ENCODE results near the gene ZBTB7A.

The ZBTB7A gene

DNA sequence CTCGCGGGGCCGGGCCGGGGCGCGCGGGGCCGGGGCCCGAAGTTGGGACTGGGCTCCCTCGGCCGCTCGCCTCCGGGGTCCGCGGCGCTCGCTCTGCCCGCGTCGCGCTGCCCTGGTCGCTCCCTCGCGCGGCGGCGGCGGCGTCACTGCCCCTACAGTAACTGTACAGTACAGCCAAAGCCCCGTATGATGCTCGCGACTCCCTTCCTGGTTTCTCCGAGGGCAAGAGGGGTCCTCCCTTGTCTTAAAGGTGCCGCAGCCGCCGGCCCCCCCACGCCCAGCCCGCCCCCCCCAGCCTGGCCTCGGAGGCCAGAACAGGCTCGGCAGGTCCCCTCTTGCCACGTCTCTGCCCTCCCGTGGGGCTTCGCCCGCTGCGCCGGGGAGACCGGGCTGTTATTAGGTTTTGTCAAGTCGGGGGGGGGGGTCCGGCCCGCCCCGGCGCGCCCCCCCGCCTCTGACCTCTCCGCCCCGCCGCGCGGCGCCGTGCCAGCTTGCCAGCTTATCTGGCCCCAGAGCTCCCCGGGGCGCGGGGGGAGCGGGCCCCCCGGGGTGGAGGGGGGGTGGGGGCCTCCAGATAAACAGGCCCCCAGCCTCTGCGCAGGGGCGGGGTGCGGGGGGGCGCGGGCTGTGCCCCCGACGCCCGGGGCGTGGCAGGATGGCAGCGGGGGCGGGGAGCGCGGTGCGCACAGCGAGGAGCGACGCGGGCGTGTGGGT is at the start of gene ZBTB7A:
TSS of gene ZBTB7A (minus strand) at position 218 of the 714 bp plus-strand sequence. CDS start 11,667 bp downstream, outside the sequence.
- DNase-seq (ENCODE audit: low spot score) = peak; percentile 54

DNA sequence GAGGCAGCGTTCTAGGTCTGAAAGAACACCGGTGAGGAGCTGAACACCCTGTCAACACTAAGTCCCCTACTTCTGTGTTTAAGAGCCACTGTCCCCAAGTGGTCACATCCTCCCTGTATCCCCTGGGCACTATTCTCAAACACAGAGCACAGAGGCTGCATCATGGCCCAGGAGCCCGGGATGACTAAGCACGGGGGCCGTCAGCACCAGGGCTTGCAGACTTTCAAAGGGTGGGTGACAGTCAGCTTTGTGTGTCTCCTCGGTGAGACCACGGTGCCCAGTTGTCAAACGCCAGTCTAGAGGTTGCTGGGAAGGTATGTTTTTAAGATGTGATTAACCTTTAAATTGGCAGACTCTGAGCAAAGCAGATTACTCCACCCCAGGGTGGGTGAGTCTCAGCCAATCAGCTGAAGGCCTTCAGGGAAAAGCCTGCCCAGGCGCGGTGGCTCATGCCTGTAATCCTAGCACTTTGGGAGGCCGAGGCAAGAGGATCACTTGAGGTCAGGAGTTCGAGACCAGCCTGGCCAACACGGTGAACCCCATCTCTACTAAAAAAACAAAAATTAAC is 49.2 kb upstream of the ZBTB7A start:
- DNase-seq (ENCODE audit: low spot score) = no peak

DNA sequence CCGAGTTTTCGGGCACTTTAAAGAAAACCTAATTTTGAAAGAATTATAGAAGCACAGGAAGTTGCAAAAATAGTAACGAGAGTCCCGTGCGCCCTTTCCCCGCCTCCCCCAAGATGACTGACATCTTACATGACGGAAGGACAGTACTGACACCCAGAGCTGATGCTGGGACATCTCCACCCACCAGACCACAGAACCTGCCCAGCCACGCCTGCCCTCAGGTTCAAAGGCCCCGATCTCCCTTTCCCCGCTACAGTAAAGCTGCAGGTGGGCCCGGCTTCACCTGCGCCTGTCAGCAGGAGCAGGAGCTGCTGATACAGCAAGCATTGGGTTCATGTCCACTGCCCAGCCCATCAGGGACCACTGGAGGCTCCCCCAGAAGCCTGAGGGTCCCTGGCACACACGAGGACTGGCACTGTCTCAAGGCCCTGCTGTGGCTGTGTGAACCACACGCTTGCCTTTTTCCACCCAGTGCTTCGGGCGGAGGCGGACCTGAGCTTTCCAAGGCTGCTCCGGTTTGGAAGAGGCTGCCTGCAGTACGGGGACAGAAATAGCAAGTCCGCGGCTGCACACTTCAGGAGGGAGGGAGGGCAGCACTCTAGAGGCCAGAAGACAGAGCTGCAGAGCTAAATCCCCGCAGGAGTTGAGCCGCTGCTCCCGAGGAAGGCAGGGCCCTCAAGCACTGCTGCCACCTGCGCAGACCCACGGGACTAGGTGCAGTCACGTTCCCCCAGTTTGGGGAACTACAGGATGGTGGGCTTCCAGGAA is 48.5 kb upstream of the ZBTB7A start:
- no peak for DNase-seq (ENCODE audit: low spot score)

DNA sequence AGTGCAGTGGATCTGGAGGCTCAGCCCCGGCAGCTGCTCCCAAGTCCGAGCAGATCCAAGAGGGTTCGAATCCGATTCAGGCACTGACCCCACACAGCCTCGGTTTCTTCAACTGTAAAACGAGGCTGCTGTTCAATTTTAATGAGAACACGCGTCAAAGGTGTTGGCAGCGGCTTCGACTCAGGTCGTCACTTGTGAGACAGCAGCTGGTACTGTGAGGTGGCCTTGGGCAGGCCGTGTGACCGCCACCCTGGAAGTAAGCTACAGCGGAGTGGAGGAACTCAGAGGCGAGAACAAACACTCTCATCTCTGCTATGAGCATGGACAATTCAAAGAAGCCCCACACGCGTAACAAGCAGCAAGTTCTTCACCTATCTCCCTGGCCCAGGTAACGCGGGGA is 47.5 kb upstream of the ZBTB7A start:
- no peak for DNase-seq (ENCODE audit: low spot score)

DNA sequence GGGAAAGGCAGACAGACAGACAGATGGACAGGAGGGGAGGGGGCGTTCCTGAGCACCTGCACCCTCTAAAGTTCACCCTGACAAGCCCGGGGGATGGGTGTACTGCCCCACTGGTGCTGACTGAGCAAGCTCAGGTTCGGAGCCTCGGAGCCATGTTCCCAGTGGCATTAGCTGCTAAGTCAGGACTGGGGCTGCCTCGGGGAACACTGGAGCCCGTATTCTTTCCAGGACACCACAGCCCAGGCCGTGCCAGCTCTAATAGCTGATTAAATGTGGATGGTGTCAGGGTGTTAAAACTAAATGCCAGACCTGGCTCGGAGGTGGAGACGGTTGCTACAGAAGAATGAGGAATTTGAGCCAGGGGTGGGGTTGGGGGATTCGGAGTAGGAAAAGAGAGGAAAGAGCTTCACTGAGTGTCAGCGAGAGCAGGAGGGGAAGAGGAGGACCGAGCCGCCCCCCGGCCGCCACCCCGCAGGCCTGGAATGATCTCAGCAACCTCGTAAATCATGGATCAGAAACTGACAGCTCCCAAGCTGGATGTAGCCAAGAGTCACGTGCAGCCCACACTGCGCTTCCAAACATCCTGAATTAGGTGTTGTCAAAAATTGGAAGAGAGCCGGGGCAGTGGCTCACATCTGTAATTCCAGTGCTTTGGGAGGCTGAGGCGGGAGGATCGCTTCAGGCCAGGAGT is 46.8 kb upstream of the ZBTB7A start:
- DNase-seq (ENCODE audit: low spot score) = no peak

DNA sequence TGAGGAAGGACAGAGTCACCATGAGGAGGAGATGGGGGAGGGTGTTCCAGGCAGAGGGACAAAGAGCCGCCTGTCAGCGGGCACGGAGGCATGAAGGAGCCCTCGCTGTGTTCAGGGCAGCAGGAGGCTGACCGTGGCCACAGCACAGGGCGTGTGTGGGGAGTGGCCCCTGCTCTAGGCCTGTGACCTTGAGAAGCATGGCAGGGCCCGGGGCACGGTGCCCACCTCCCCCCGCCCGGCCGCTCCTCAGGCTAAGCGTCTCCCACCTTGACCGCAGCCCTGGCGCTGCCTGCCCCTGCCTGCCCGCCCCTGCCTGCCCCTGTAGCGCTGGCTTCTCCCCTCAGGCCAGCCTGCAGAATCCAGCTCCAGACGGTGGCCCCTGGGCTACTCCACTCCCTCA is 45.7 kb upstream of the ZBTB7A start:
- DNase-seq (ENCODE audit: low spot score) = no peak

DNA sequence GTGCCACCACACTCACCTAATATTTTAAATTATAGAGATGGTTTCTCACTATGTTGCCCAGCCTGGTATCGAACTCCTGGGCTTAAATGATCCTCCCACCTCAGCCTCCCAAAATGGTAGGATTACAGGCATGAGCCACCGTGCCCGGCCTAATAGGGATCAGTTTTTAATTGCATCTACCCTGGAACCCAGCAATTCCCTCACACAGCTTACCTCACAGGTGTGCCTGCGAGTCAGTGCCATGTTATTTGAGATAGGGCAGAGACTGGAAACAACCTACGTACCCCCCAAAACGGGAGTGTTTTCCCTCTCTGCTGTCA is 42.9 kb upstream of the ZBTB7A start:
- DNase-seq (ENCODE audit: low spot score) = no peak

DNA sequence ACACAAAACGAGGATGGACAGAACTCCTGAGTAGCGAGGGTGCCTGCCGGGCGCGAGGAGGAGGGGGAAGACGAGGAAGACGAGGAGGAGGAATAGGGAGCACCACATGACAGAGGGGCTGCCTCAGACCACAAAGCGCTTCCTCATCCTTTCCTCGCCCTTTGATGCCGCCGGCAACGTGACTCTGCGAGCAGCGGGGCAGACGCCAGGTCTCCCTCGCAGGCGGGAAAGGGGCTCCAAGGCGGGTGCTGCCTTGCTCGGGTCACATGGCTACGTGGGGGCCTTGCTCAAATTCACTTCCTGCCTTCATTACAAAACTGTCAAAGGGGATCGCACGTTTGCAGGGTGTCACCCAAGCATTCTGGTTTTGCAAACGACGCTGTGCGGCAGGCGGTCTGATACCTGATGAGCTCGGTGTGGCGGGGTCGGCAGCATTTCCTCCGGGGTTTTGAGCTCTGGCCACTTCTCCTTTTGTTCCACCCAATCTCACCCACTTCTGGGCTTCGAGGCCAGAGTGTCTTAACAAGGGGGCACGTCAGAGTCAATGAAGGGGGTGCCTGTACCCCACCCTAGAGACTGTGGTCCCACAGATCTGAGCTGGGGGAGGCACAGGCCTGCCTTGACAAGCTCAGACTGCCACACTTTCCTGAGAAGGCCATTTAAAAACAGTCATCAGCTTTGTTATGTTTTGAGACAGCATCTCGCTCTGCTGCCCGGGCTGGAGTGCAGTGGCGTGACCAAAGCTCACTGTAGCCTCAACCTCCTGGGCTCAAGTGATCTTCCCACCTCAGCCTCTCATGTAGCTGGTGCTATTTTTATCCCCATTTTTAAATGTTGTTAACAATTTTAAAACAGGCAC is 42.3 kb upstream of the ZBTB7A start:
- no peak for DNase-seq (ENCODE audit: low spot score)

DNA sequence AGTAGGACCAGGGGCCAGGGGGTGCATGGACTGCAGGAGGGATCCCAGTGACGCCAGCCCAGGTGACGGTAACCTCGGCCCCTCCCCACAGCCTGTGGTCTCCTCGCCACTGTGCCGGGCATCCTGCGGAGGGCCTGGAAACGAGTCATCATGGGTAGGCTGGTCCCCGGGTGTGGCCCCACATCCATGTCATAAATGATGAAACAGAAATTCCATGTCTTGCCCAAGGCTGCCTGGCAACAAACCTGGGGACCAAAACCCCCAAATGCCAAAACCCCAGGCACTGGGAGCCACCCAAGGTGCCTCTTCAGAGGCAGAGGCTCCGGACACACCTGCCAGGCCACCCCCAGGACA is 36.4 kb upstream of the ZBTB7A start:
- no peak for DNase-seq (ENCODE audit: low spot score)

DNA sequence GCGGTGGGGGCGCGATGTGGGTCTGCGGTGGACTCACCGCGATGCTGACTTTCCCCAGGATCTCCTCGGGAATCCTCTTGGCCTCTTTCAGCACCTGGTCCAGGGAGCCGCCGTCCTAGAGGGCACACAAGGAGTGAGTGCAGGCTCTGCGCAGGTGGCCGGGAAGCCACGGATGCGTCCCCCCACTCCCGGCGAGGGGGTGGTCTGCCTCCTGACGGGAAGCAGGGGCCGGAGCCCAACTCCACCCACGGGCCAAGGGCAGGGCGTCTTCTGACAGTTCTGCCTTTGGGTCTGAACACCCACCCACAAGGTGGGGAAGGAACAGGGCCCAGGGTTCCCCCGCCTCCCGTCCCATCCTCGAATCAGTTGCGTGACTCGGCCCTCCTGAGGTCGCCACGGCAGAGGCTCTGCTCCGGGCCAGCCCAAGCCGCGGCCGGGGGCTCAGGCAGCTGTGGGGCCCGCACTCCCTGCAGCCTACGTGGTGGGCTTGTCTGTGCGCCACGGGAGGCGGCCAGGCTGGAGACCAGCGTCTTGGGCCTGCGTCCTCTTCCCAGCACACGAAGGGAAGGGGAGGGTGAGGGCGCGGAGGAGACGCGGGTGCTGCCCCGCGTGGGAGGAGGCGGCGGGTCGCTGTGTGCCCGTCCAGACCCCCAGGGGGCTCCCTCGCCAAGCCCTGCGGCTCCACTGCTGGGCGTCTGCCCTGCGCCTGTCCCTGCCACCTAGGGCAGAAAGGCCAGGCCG is 35.8 kb upstream of the ZBTB7A start:
- DNase-seq (ENCODE audit: low spot score) = no peak

DNA sequence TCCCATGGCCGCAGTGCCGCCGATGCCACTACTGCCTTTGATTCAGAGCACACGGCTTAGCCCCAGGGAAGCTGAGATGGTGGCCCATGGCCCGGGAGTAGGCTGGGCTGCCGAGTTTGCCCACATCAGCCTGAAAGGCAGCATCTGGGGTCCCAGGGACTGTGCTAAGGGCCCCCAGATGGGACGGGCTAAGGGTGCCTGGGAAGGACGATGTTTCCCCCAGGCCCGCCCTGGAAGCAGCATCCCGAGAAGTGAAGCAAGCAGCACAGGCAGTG is 34.7 kb upstream of the ZBTB7A start:
- DNase-seq (ENCODE audit: low spot score) = no peak

DNA sequence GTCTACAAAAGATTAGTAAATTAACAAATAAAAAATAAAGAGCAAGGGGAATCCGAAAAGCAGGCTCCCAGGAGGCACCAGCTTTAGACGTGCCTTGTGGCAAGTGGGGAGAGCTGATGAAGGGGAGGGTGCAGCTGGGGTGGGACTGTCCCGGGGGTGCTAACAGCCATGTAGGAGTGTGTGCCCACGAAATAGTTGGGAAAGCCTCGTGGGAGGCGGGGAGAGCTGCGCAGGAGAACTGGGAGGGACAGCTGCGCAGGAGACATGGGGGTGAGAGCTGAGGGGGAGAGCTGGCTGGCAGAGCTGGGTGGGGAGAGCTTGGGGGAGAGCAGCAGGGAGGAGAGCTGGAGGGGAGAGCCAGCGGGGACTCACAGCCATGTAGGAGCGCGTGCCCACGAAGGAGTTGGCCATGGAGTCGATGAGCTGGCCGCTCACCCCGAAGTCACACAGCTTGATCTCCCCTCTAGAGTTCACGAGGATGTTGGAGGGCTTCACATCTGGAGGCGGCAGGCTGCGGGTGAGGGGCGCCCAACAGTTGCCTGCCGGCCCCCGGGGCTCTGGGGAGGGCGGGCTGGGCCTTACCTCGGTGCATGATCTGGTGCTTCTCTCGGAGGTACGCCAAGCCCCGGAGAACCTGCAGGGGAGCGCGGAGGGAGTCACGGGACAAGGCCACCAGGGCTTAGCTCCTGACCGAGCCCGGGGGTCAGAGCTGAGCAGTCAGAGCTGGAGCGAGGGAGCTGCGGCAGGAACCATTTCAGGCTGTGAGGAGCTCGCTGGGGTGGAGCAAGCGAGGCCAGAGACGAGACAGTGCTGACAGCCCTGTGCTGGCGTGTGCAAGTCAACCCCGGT is 34.2 kb upstream of the ZBTB7A start:
- DNase-seq (ENCODE audit: low spot score) = no peak

DNA sequence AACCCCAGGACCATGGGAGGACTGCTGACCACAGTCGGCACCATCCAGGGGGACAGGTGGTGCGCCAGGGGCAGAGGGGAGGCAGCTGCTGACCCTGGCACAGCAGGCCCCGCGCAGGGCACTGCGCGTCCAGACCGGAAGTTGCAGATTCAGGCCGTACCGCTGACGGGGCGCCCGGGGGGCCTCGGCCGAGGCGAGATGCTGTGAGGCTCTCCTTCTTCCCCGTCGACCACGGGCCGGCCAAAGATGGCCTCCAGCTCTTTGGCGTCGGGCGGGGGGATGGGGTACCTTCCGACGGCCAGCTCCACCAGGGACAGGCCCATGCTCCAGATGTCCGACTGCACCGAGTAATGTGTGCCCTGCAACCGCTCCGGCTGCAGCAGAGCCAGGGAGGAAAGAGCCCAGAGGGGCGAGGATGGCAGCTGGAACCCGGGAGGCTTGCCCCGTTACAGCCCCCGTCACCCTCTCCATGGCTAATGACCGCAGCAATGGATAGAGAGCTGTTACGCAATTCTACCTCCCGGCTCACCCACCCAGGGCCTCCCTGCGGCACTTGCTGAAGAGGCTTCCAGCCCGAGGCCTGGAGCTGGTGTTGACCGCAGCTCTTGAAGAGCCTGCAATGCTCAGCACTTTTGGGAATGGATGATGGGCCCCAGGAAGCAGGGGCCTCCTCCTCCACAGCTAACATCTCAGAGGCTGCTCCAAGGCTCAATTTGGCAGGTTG is 32.5 kb upstream of the ZBTB7A start:
- DNase-seq (ENCODE audit: low spot score) = no peak

DNA sequence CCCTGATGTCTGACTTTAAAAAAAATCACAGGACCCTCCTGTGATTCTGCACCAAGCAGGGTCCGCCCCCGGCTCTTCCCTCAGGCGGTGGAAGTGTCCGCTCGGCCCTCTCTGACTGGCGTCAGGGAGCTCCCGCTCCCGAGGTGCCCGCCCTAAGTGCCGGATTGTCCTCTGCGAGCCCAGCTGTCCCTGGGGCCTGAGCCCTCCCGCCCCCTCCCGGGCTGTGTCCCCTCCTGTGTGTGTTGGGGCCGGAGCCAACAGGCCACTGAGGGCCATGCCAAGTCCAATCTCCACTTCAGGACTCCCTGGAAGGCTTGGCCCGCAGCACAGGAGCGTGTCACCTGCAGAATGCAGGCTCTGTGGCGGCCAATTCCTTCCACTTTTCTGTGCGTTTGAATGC is 31.8 kb upstream of the ZBTB7A start:
- no peak for DNase-seq (ENCODE audit: low spot score)

DNA sequence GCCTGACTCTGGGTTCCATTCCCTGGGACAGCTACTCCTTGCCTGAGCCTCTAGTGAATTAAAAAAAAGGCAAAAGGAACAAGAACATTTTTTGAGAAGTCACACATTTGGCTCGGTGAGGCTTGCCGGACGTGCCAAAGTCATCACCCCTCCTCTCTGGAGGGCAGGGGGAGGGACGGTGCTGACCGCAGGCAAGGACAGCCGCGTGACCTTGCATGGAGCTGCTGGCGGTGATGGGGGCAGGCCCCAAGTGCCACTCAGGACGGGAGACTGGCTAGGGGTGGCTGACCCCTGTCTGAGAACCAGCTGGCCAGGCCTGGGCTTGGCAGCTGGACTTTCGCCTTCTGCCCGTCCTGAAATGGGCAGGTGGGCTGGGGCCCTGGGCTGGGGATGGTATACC is 30.8 kb upstream of the ZBTB7A start:
- DNase-seq (ENCODE audit: low spot score) = no peak

DNA sequence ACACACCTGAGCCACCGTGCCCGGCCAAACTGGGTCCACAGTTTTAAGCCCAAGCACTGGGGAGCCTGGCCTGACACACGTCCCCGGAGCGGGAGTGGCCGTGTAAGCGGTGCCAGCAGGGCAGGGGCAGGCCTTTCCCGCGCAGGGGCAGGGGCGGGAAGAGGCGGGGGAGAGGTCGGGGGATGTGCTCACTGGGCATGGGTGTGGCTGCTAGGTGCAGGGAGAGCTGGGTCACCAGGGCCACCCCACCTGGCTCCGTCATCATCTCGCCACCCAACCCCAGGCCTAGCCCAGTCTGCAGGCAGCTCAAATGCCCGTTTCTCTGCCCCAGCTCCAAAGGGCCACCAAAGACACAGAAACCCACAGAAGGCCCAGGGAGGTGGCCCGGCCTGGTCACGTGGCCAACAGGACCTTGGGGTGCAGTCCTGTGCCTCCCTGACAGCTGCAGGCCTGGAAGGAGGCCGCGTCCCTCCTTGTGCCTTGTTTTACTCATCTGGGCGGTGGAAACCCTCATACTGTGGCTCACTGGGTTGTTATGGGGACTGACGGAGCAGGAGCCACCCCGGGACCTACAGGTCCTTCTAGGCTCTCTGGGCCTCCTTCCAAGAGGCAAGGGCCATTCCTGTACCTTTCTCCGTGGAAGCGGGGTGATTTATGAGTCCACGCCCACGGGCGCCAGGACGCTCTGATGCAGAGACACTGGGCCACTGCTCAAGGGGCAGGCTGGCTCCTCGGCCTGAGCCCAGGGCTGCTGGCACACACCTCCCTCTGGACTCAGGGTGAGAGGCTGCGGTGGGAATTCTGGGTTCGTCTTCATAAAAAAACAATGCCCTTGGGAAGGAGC is 29.6 kb upstream of the ZBTB7A start:
- no peak for DNase-seq (ENCODE audit: low spot score)

DNA sequence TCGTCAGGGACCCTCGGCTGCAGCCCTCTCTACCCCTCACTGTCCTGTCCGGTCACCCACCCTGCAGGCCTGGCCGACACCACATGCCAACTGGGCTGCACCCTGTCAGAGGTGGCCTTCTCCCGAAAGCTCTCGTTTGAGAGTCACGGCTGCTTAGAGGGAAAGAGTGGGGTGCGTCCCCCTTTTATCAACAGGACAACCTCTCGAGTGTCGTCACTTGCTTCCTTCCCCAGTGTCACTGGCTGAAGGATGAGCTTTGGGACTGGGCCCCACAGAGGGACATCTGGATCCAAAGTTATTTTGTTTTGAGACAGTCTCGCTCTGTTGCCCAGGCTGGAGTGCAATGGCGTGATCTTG is 28.8 kb upstream of the ZBTB7A start:
- DNase-seq (ENCODE audit: low spot score) = no peak

DNA sequence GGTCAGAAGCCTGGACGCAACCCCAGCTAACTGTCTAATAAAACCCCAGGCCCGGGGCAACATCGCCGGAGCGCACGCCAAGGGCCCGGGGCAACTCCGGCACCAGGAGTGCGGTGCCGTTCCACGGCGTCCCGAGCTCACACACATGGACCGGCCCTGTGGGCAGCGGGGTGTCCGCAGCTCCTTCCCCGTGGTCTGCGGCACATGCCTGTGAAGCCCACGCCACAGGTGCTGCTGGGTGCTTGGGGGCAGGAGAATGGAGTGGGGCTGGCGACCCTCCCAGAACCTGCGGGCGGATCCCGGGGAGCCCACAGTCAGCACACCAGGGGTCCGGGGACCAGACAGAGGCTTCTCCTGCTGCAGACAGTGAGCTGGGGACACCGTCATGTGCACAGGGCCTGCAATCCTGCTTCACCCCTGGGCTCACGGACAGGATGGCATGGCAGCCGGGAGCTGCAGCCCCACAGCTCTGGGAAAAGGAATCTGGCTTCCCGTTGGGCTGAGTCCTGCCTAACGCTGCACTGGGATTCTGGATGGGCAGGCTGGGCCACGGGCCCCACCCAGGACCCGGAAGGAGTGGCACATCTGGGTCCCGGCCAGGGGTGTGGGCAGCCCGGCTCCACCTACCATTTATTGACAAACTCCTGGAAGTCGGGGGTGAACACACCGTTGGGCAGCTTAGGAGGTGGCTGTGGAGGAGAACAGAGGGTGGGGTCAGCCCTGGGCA is 28.2 kb upstream of the ZBTB7A start:
- no peak for DNase-seq (ENCODE audit: low spot score)
